ENCODE results near the gene ACTR10. TPM values are rescaled to one million over a fixed set of nuclear protein-coding genes. Genes with fewer than 3 reads are reported as not detected.

The ACTR10 gene
- total and polyA plus RNA-seq, 10 donors: 42.0 to 74.5 (median 55.8) TPM

GRCh38 chr14:58200480-58200841 lies 512 bp downstream of the ACTR10 start:
- WGBS, 5 donors: 0 to 1% (median 0%) methylated on average over 11 of the region's 11 CpGs
- Histone ChIP-seq H3K9me3 (no peaks in the 10 kb centered on the region), H3K27ac (peak overlapping the region; percentile 90 to 97 (median 96)), H3K27me3 (replicated peaks in 1 of 7) (no peaks in the 10 kb centered on the region), H3K36me3 (peaks cover 0 to 30% (median 14%) of the 10 kb centered on the region in 6 donors), H3K4me3 (peak overlapping the region; percentile 58 to 86 (median 78)), H3K4me1 (peaks cover 13 to 47% (median 27%) of the 10 kb centered on the region in 6 donors)
- no peak for DNase-seq
- intact Hi-C loops (cut with DNase I; ENCODE audit: low total_unique reads): no loop called here
- no peak for TF ChIP-seq POLR2A (IDR thresholded peaks at IDR 0.05)
- TF ChIP-seq POLR2AphosphoS5 (IDR thresholded peaks at IDR 0.05): no peak
- TF ChIP-seq CTCF (IDR thresholded peaks at IDR 0.05 in 8 of 11, conservative IDR thresholded peaks at IDR 0.05 in 3 of 11): no peak

GRCh38 chr14:58200846-58201245 lies 897 bp downstream of the ACTR10 start:
- H3K9me3 ChIP-seq: no peaks in the 10 kb centered on the region
- H3K4me1 ChIP-seq: peaks cover 13 to 51% (median 27%) of the 10 kb centered on the region in 6 donors
- intact Hi-C loops (cut with DNase I; ENCODE audit: low total_unique reads): no loop called here
- WGBS, 5 donors: 0 to 2% (median 0%) methylated on average over 2 of the region's 2 CpGs
- H3K27ac ChIP-seq: peak overlapping the region; percentile 90 to 97 (median 96)
- H3K36me3 ChIP-seq: peaks cover 0 to 34% (median 14%) of the 10 kb centered on the region in 6 donors
- no peaks in the 10 kb centered on the region for H3K27me3 ChIP-seq (replicated peaks in 1 of 7)
- DNase-seq: no peak
- H3K4me3 ChIP-seq: peak overlapping the region; percentile 58 to 86 (median 78)
- TF ChIP-seq POLR2A (IDR thresholded peaks at IDR 0.05): no peak
- no peak for TF ChIP-seq POLR2AphosphoS5 (IDR thresholded peaks at IDR 0.05)
- no peak for TF ChIP-seq CTCF (IDR thresholded peaks at IDR 0.05 in 8 of 11, conservative IDR thresholded peaks at IDR 0.05 in 3 of 11)

GRCh38 chr14:58213176-58213575 lies 13.2 kb downstream of the ACTR10 start:
- H3K36me3 ChIP-seq: peaks cover 2 to 100% (median 75%) of the 10 kb centered on the region in 6 donors

More at GRCh38 chr14:58213176-58213575, 13.2 kb downstream of the ACTR10 start:
- no peak for TF ChIP-seq POLR2AphosphoS5 (IDR thresholded peaks at IDR 0.05)
- no peak for TF ChIP-seq CTCF (IDR thresholded peaks at IDR 0.05 in 8 of 11, conservative IDR thresholded peaks at IDR 0.05 in 3 of 11)
- no peak for TF ChIP-seq POLR2A (IDR thresholded peaks at IDR 0.05)
- Histone ChIP-seq H3K9me3 (no peaks in the 10 kb centered on the region), H3K4me1 (no peaks in the 10 kb centered on the region), H3K27ac (no peak overlapping the region), H3K27me3 (replicated peaks in 1 of 7) (no peaks in the 10 kb centered on the region), H3K4me3 (no peak overlapping the region)
- no peak for DNase-seq
- intact Hi-C loops (cut with DNase I; ENCODE audit: low total_unique reads): no loop called here

Data from spleen (tissue), 11 donors.